GM21360 (cell line): Measurements from ENCODE around the gene MLANA.
"Not testable (repeated sequence)": the region's sequence is repeated elsewhere in the genome, so short reads cannot be mapped to it uniquely, and the experiment has no call there.

Source experiments
- ATAC-seq: cut with Tn5 transposase; IDR thresholded peaks from one replicate; pipeline ENCODE4 v1.9.1; 2021; ENCODE audit warnings: mild to moderate bottlenecking, moderate library complexity; ENCODE audit not compliant: unreplicated experiment

Gene MLANA

GRCh38 chr9:5869315-5870019 is 21.2 kb upstream of the MLANA start:
- ATAC-seq: no peak

- no peak for ATAC-seq
Measured at GRCh38 chr9:5870020-5870339, 20.7 kb upstream of the MLANA start.

DNA sequence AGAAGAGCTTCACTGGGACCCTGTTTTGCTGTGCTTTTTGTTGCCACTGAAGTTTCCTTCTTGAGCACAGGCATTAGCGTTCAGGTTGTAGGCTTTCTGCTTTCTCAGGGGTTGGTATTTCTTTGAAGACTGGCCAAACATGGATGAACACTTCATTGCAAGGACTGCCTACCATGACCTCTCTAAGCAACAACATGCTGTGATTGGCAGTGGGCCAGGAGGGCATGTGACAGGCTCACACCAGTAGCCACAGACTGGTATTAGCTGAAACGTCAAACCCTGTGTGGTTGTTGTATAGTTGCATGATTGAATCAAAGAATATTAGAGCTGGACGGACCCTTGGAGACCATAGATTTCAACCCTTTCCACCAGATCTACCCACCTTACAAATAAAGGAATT is 20.0 kb upstream of the MLANA start:
- ATAC-seq: no peak

DNA sequence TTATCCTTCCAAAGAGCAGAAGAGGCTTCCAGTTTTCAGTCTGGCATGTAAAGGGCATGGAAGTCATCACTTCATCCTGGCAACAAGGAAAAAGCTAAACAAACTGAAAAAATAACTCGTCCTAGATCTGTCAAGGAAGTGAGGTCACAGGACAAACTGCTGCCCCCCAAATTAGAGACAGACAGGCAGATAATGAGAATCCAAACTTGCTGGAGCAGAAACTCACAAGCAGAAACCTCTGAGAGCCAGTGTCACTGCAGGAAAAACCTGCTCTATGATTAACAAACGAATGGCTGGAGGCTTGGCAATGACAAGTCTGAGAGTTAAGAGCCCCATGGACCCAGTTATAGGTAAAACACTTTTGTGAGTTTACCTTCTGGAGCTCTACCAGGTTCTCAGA is 18.9 kb upstream of the MLANA start:
- no peak for ATAC-seq

- no peak for ATAC-seq
Measured at GRCh38 chr9:5872511-5872910, 18.2 kb upstream of the MLANA start.

- ATAC-seq: no peak
Measured at GRCh38 chr9:5873439-5873838, 17.2 kb upstream of the MLANA start.

GRCh38 chr9:5874048-5874447 is 16.6 kb upstream of the MLANA start:
- ATAC-seq: no peak

- ATAC-seq: no peak
Measured at GRCh38 chr9:5876026-5876425, 14.7 kb upstream of the MLANA start.

DNA sequence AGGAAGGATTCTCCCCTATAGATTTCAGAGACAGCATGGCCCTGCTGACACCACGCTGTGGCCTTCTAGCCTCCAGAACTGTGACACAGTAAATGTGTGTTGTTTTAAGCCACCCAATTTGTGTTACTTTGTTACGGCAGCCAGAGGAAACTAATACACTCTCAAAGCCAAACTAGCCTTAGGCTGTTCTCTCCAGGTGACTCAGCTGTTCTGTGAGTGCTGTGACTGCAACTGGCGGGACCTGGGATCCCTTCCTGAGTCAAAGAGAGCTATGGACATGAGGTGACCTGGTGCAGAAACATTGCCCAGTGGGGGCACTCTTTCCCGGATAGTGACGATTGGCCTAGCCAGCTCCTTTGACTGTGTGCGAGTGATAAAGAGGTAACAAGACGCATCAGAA is 14.0 kb upstream of the MLANA start:
- ATAC-seq: no peak

DNA sequence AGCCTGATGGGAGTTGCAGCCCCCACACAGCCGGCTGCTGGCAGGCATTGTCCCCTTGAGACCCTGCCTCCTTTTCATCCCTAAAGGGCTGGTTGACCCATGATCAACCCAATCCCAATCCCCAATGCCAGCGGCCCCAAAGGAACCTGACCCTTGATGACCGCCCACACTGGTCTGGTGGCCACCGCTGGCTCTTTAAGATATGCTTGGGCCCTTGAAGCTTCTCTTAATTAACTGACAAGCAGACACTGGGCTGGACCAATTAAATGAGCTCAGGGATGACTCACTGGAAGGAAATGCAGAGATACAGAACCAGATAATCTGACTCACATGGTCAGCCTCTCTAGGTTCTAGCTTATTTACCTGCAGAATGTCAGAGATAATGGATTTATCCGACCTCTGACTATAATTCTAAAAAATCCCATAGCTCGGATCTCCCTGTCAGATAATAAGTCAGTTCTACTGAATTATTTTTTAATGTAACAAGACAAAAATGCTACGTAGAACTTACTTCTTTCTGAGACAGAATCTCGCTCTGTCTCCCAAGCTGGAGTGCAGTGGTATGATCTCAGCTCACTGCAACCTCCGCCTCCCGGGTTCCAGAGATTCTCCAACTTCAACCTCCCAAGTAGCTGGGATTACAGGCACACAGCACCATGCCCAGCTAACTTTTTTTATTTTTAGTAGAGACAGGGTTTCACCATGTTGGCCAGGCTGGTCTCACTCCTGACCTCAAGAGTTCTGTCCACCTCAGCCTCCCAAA is 11.1 kb upstream of the MLANA start:
- no peak for ATAC-seq

DNA sequence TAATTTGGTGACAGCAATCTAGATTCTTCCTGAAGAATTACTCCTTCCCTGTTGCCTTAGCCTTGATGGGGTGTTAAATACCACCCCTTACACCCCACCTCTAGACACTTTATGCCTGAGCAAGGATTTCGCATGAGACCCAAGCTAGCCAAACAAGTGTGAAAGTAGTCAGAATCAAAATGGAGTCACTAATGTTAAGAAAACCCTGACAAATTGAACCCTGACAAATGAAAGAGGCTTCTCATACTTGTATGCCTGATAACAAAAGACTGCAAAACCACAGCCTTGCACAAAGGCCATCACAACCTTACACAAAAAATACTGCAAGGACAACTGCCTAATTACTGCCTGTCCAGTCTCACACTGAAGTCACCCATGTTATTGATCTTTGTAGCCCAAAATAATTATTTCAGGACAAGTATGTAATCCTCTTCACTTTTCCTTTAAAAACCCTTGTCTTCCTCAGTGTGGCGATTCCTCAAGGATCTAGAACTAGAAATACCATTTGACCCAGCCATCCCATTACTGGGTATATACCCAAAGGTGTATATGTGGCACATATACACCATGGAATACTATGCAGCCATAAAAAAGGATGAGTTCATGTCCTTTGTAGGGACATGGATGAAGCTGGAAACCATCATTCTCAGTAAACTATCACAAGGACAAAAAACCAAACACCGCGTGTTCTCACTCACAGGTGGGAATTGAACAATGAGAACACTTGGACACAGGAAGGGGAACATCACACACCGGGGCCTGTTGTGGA is 8.3 kb upstream of the MLANA start:
- ATAC-seq: not testable (repeated sequence)

GRCh38 chr9:5884191-5884590 is 6.5 kb upstream of the MLANA start:
- no peak for ATAC-seq

- ATAC-seq: peak; percentile 90
Measured at GRCh38 chr9:5886114-5886939, 4.4 kb upstream of the MLANA start.

- ATAC-seq: no peak
Measured at GRCh38 chr9:5892456-5893133, 1.9 kb downstream of the MLANA start.

DNA sequence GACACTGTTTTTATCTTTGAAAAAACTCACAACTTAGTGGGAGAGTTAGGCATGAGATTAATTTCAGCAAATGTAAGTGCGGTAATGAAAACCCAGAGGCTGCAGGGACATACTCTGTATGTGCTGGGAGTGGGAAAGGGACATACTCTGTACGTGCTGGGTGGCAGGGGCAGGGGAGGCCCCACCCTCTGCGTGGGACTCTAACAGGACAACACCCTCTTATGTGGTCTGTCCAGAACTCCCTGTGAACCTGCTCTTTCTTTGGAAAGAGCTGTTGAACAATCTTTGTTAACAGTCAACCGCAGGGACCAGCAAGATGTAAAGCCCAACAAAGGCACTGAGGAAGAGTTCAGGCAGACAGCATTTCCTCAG is 2.4 kb downstream of the MLANA start:
- no peak for ATAC-seq

GRCh38 chr9:5893591-5894236 is 3.0 kb downstream of the MLANA start:
- ATAC-seq: no peak

- no peak for ATAC-seq
Measured at GRCh38 chr9:5894237-5894959, 3.7 kb downstream of the MLANA start.

DNA sequence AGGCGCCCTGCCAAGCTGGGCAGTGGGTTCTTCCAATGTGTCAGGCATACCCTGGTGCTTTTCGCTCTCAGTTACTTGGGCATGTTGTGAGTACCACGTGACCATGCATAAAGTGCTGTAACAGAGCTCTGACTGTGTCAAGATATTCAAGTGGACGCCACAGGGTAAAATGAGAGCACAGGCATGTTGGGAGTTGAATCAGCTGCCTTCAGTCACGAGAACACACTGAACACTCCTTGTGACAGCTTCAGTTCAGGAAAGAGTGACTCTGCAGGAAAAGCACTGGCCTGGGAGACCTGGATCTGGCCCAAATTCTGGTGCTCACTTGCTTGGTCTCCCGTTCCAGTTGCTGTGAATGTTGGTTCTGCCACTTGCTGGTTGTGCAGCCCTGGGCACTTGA is 5.1 kb downstream of the MLANA start:
- no peak for ATAC-seq

GRCh38 chr9:5896863-5897262 is 6.2 kb downstream of the MLANA start:
- ATAC-seq: no peak
